Measurements from ENCODE around the gene CDH15.

The CDH15 gene

DNA sequence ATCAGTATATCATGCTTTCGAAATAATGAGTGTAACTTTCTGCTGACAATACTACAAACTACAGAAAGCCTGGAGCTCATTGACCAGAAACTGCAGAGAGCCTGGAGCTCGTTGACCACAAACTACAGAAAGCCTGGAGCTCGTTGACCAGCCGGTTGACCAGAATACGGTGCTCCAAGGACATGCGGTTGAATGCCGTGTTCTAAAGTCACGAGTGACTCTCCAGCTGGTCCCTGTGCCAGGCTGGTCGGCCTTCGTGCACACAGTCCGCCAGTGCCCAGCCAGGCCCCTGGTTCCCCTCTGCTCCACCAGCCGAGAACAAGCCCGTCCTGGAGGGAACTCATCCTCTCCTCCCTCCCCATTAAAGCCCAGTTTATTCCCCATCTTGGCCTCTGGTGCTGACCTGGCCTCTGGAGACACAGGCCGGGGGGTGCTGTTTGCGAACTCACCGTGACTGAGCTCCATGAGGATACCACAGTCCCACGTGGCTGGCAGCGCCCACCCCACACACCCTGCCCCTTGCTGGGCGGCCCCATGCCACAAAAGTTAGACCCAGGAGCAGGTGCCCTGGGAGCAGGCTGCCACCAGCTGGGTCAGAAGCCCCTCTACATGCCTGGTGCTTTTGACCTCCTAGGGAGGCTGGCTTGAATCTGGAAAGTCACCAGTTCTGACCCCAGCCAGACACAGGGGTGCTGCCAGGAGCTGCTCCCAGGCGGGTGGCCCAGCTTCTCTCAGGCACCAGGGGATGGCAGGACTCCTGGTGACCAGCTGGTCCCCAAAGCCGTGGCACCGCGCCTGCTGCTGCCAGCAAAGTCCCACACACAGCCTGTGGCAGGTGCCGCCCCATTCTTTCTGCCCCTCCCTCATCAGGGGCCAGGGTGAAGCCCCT, 15.5 kb upstream of the CDH15 start:
- in situ Hi-C loops (cut with MboI; ENCODE audit: low pct_unique_long_range_greater_than_20kb, low sequenced_read_pairs, unreplicated experiment): no loop called here
- no peak for DNase-seq (ENCODE audit: low spot score)
- TF ChIP-seq, protein P1, sequence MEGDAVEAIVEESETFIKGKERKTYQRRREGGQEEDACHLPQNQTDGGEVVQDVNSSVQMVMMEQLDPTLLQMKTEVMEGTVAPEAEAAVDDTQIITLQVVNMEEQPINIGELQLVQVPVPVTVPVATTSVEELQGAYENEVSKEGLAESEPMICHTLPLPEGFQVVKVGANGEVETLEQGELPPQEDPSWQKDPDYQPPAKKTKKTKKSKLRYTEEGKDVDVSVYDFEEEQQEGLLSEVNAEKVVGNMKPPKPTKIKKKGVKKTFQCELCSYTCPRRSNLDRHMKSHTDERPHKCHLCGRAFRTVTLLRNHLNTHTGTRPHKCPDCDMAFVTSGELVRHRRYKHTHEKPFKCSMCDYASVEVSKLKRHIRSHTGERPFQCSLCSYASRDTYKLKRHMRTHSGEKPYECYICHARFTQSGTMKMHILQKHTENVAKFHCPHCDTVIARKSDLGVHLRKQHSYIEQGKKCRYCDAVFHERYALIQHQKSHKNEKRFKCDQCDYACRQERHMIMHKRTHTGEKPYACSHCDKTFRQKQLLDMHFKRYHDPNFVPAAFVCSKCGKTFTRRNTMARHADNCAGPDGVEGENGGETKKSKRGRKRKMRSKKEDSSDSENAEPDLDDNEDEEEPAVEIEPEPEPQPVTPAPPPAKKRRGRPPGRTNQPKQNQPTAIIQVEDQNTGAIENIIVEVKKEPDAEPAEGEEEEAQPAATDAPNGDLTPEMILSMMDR (IDR thresholded peaks at IDR 0.05; ENCODE audit: extremely low read depth, insufficient read depth, missing control alignments): no peak

DNA sequence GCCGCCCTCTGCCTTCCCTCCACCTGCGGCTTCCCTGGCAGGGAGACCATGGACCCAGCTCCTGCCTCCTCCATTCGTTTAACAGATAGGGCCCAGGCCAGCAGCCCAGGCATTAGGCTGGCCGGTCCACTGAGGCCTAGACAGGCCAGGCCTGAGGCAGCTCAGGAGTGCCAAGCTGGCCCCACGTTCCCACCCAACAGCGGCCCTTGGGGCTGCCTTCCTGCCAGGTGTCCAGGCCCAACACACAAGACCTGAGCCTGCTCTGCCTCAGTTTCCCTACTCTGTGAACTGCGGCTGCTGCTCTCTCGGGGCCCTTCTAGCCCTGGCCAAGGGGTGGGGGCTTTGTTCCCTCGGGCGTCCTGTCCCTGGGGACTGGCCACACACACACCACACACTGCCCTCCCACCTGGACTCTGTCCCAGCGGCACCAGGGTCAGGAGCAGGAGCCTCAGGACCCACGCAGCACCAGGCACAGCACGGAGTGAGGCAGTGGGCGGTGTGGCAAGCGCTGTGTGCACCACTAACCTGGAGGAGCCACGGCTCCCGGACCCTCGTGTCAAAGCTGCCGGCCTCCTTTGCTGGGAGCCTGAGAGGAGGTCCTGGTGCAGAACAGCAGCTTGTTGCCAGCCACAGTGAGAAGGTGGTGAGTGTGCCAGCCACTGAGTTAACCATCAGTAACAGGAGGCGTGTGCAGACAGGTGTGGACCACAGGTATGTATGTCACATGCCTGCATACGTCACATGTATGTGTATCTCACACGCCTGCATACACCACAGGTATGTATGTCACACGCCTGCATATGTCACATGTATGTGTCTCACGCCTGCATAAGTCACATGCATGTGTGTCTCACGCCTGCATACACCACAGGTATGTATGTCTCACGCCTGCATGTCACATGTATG, 14.6 kb upstream of the CDH15 start:
- TF ChIP-seq, protein P1 (IDR thresholded peaks at IDR 0.05; ENCODE audit: extremely low read depth, insufficient read depth, missing control alignments): no peak
- in situ Hi-C loops (cut with MboI; ENCODE audit: low pct_unique_long_range_greater_than_20kb, low sequenced_read_pairs, unreplicated experiment): no loop called here
- DNase-seq (ENCODE audit: low spot score): no peak

- no peak for DNase-seq (ENCODE audit: low spot score)
- in situ Hi-C loops (cut with MboI; ENCODE audit: low pct_unique_long_range_greater_than_20kb, low sequenced_read_pairs, unreplicated experiment): no loop called here
- TF ChIP-seq, protein P1 (IDR thresholded peaks at IDR 0.05; ENCODE audit: extremely low read depth, insufficient read depth, missing control alignments): no peak
Measured at GRCh38 chr16:89157778-89158177, 13.8 kb upstream of the CDH15 start.

DNA sequence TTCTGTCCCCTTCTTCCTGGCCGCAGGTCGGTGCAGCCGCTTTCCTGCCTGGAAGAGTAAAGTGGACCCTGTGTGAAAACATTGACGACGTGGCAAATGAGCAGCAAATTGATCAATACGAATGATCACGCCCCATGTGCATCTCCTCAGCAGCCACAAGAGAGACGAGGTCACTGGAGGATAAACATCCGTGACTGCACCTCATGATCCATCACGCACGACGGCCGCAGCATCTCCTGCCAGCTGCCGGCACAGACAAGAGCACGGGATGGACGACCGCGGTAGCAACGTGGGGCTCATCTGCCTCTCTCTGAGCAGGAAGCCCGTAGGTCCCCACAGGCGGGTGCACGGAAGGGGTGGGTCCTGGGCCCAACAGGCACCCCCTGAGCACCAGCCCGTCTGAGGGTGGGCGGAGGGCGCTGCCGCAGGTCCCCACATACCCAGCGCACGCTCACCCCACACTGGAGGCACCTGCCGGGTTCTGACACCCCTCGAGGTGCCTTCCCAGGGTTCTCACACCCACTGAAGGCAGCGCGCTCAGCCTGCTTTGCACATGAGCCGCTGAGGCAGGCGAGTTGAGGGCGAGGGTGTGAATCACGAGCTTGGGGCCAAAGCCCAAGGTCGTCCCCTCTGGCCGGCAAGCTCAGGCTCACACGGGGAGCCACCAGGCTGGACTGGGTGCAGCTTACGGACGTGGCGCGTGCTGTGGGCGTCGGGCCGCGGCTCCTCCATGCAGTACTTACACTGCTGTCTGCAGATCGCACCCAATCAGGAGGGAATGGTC, 12.3 kb upstream of the CDH15 start:
- in situ Hi-C loops (cut with MboI; ENCODE audit: low pct_unique_long_range_greater_than_20kb, low sequenced_read_pairs, unreplicated experiment): no loop called here
- TF ChIP-seq, protein P1 (IDR thresholded peaks at IDR 0.05; ENCODE audit: extremely low read depth, insufficient read depth, missing control alignments): no peak
- no peak for DNase-seq (ENCODE audit: low spot score)

GRCh38 chr16:89159850-89160354, 11.6 kb upstream of the CDH15 start:
- in situ Hi-C loops (cut with MboI; ENCODE audit: low pct_unique_long_range_greater_than_20kb, low sequenced_read_pairs, unreplicated experiment): no loop called here
- TF ChIP-seq, protein P1 (IDR thresholded peaks at IDR 0.05; ENCODE audit: extremely low read depth, insufficient read depth, missing control alignments): no peak
- no peak for DNase-seq (ENCODE audit: low spot score)

All from GM13977 (cell line).